Naive thymus-derived CD8-positive, alpha-beta T cell (primary cell): ENCODE data around the gene OGDH. TPM values are rescaled to one million over a fixed set of nuclear protein-coding genes. Genes with fewer than 3 reads are reported as not detected.
"Not testable (repeated sequence)": the region's sequence is repeated elsewhere in the genome, so short reads cannot be mapped to it uniquely, and the experiment has no call there.

ENCODE experiments used
- ATAC-seq, 2 donors: fragments of 150-1000 bp; cut with Tn5 transposase in 1 of 2; sonication (Bioruptor Pico), chemical (Tn5 transposase) in 1 of 2; 1 replicate in 1 of 2; 2 replicates in 1 of 2; pipeline ENCODE4 v1.10.0; 2021; ENCODE audit warnings: mild to moderate bottlenecking in 2 of 2, moderate library complexity in 2 of 2
- POLR2A ChIA-PET: fragments of 350-600 bp; sonication (Branson Sonifier 250); formaldehyde crosslinking; loops from one replicate; lab custom pipeline; 2021; ENCODE audit warnings: antibody characterized with exemption; lab: Charles Lee
- DNase-seq, 10 donors: peaks; one replicate each; pipeline versions ENCODE4 v3.0.0 to v3.0.0-alpha.2; 2020 to 2022
- H3K27ac Mint-ChIP-seq, 10 donors: one replicate each; pipeline ENCODE4 v1.8.0; 2020 to 2022; ENCODE audit warnings: mild to moderate bottlenecking in 10 of 10, mixed read lengths in 10 of 10, moderate library complexity in 4 of 10, inconsistent platforms in 1 of 10
- H3K27me3 Mint-ChIP-seq, 5 donors: one replicate each; pipeline ENCODE4 v1.8.0; 2021 to 2022; ENCODE audit warnings: mixed read lengths in 5 of 5
- H3K36me3 Mint-ChIP-seq, 3 donors: one replicate each; pipeline ENCODE4 v1.8.0; 2020 to 2022; ENCODE audit warnings: mixed read lengths in 3 of 3, mild to moderate bottlenecking in 2 of 3, inconsistent platforms in 1 of 3
- H3K4me1 Mint-ChIP-seq, 4 donors: one replicate each; pipeline ENCODE4 v1.8.0; 2021 to 2022; ENCODE audit warnings: mixed read lengths in 4 of 4
- H3K4me3 Mint-ChIP-seq, 10 donors: one replicate each; pipeline ENCODE4 v1.8.0; 2020 to 2022; ENCODE audit warnings: mild to moderate bottlenecking in 10 of 10, mixed read lengths in 10 of 10, moderate library complexity in 6 of 10, inconsistent platforms in 1 of 10
- H3K9me3 Mint-ChIP-seq, 9 donors: one replicate each; pipeline ENCODE4 v1.8.0; 2020 to 2022; ENCODE audit warnings: mixed read lengths in 9 of 9, mild to moderate bottlenecking in 3 of 9, inconsistent platforms in 1 of 9, moderate library complexity in 1 of 9
- polyA plus RNA-seq, 3 donors: library from polyadenylated mRNA; unstranded; fragments of 300-500 nt; fragmentation: Illumina TruSeq; gene quantifications; one replicate each; pipeline ENCODE4 v1.2.3, GENCODE V29; 2021
- total RNA-seq, 8 experiments: library from RNA in 2 of 8; stranded (reverse) in 2 of 8; gene quantifications; one replicate each; pipeline ENCODE4 v1.2.3 and lab custom pipeline; 2021 to 2026

The OGDH gene
- total RNA-seq, result 10 to 100 TPM; 66.0 to 67.5 TPM
- 10 to 100 TPM; 23.9 to 30.6 (median 25.6) TPM for polyA plus RNA-seq
- total RNA-seq (lab: John Stamatoyannopoulos, UW), result 57.6 to 158 (median 119) reads per million in 6 experiments

DNA sequence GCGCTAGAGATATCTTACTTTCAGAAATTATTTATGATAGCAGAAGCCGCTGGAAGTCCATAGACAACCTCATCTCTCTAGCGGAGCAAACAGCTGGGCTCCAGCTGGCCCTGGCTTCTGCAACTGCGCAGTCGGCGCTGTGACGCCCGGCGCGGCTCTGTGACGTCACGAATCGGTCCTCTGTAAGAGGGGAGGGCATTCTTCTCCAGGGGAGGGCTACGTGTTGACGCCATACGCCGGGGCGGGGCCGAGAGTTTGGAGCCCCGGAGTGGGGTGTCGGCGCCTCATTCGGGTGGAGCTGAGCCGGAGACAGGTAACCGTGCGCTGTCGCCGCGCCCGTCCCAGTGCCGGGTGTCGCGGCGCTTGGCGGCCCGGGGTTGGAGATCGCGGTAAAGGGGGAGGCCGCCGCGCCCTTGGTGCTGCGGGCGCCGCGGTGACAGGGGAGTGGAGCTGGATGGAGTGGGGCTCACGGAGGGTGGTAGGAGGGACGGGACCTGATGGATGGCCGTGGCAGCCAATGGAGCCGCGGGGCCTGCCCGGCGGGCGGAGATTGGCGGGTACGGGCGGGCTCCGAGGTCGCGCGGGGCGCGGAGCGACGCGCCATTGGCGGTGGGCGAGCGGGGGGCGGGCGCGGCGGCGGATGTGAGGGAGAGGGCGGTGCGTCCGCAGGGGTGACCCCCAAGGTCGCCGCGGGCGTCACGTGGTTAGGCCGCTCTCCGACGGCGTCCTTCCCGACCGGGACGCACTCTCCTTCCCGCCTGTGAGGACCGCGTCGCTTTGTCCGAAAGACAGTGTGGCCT lies at the start of gene OGDH:
Gene OGDH (plus strand): TSS at position 287 of the 800 bp plus-strand sequence. CDS start 17,717 bp downstream, outside the sequence.
- peak; percentile 97 to 100 (median 99) for DNase-seq
- Mint-ChIP-seq H3K36me3 (peaks cover 0 to 2% (median 0%) of the 10 kb centered on the region in 3 donors), H3K9me3 (no peaks in the 10 kb centered on the region), H3K27me3 (peaks cover 0 to 5% (median 0%) of the 10 kb centered on the region in 5 donors), H3K4me1 (peaks cover 11 to 52% (median 40%) of the 10 kb centered on the region in 4 donors), H3K27ac (peak within 1 kb of the TSS; percentile 96 to 100 (median 99)), H3K4me3 (peak within 1 kb of the TSS; percentile 92 to 100 (median 98))
- ATAC-seq, result peak; percentile 94 to 95
- POLR2A ChIA-PET, result interaction anchor here (0.5 to 3.9 kb wide), 37 partner anchors 8 to 680 kb away, joined by 3 to 47 read pairs (median 4); partner anchors contain the start of genes DDX56, H2AZ2, NUDCD3 and PPIA

DNA sequence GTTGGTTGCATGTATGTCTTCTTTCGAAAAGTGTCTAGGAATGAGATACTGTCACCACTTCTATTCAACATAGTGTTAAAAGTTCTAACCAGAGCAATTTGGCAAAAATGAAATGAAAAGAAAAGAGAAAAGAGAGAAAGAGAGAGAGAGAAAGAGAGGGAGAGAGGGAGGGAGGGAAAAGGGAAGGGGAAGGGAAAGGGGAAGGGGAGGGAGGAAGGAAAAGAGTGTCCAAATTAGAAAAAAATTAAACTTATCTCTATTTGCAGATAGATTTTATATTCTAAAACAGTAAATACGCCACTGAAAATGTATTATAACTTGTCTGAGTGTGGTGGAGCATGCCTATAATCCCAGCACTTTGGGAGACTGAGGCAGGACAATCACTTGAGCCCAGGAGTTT lies 48.9 kb upstream of the OGDH start:
- Mint-ChIP-seq H3K27ac (peak overlapping the region in 2 of 10 donors; percentile 35 to 67), H3K9me3 (no peaks in the 10 kb centered on the region), H3K27me3 (no peaks in the 10 kb centered on the region), H3K36me3 (no peaks in the 10 kb centered on the region), H3K4me1 (peaks cover 0 to 5% (median under 1%) of the 10 kb centered on the region in 4 donors), H3K4me3 (no peak overlapping the region)
- POLR2A ChIA-PET, result no interaction called here
- no peak for DNase-seq
- ATAC-seq, result no peak

DNA sequence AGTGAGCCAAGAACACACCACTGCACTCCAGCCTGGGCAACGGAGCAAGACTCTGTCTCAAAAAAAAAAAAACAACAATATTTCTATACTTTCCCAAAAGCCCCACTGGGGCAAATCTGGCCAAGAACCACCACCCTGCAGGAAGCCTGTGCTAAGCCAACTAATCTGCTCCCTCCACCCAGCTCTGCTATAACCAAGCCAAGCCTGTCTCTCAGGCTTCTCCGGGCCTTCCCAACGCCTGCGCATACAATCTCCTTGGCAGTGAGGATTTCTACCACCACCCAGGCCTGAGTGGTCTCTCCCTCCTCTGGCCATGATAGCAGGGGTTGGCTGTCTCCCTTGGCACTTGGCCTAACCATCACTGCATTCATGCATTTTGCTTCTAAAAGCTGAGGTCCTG lies 46.9 kb upstream of the OGDH start:
- Mint-ChIP-seq H3K9me3 (no peaks in the 10 kb centered on the region), H3K4me1 (peaks cover 0 to 7% (median under 1%) of the 10 kb centered on the region in 4 donors), H3K36me3 (peaks cover 0 to 6% (median 0%) of the 10 kb centered on the region in 3 donors), H3K27me3 (no peaks in the 10 kb centered on the region), H3K4me3 (no peak overlapping the region), H3K27ac (peak overlapping the region in 8 of 10 donors; percentile 15 to 86 (median 43))
- POLR2A ChIA-PET, result interaction anchor here (1.2 kb wide), 1 partner anchor 14 kb away, joined by 4 read pairs; the partner anchor contains the start of gene DDX56
- ATAC-seq, result no peak
- no peak for DNase-seq

DNA sequence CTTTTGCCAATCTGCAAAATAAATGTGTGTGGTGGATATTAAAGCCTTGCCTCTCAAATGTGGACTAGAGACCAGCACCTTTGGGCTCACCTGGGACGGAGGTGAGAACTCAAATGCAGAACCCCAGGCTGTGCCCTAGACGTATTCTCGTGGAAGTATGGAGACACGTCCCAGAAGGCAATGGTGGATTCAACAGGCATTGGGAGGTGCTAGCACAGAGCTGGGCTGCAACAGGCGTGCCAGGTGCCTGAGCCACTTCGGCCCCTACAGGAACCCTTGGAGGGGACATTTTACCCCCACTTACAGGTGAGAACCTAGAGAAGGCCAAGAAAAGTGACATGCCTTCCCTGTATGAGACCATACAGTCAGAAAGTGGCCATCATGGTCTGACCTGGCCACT lies 44.9 kb upstream of the OGDH start:
- H3K9me3 Mint-ChIP-seq, result no peaks in the 10 kb centered on the region

DNA sequence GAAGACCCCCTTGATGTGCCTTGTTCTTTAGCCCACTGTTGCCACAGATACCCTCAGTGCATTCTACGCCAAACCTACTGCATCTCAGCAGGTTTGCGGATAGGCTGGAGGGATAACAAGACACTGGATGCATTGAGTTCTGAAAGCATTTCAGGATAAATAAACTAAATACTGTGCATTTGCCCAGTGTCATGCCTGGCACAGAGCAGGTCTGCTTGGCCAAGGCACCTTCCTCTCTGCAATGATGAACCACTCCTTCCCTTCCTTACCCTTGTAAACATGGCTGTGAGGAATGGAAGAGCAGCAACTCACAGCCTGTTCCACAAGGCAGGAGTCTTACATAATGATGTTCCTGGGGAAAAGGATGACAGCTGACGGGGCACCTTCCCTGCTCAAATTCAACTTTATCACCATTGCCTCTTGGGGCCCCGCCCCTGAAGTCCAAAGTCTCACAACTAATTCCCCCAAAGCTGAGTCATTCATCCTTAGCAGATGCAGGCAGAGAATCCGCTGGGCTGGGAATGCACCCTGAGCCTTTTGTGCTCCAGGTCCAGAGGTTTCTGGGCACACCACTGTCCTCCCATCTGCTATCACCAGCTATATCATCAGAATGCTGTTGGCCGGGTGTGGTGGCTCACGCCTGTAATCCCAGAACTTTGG lies 44.3 kb upstream of the OGDH start:
- Mint-ChIP-seq H3K4me3 (no peak overlapping the region), H3K27ac (peak overlapping the region in 2 of 10 donors; percentile 38 to 56), H3K36me3 (peaks cover 0 to 29% (median under 1%) of the 10 kb centered on the region in 3 donors), H3K27me3 (no peaks in the 10 kb centered on the region), H3K9me3 (no peaks in the 10 kb centered on the region), H3K4me1 (peaks cover 5 to 11% (median 9%) of the 10 kb centered on the region in 4 donors)
- POLR2A ChIA-PET, result interaction anchor here (2.4 kb wide), 1 partner anchor 9 kb away, joined by 6 read pairs; no protein-coding TSS in a partner anchor
- DNase-seq (no peak), ATAC-seq (no peak)

More for the DNA sequence above, 44.9 kb upstream of the OGDH start:
- Mint-ChIP-seq H3K4me3 (no peak overlapping the region), H3K4me1 (peaks cover 5 to 11% (median 7%) of the 10 kb centered on the region in 4 donors), H3K36me3 (peaks cover 0 to 23% (median 0%) of the 10 kb centered on the region in 3 donors), H3K27ac (peak overlapping the region in 6 of 10 donors; percentile 9 to 55 (median 44)), H3K27me3 (no peaks in the 10 kb centered on the region)
- POLR2A ChIA-PET, result interaction anchor here (2.4 kb wide), 1 partner anchor 9 kb away, joined by 6 read pairs; no protein-coding TSS in a partner anchor
- DNase-seq (no peak), ATAC-seq (no peak)

DNA sequence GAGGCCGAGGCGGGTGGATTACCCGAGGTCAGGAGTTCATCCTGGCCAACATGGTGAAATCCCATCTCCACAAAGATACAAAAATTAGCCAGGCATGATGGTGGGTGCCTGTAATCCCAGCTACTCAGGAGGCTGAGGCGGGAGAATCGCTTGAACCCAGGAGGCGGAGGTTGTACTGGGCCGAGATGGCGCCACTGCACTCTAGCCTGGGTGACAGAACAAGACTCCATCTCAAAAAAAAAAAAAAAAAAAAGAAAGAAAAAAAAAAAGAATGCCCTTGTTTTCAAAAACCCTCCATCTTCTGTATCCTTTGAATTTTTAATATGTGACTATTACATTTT lies 43.8 kb upstream of the OGDH start:
- Mint-ChIP-seq H3K27ac (peak overlapping the region in 2 of 10 donors; percentile 40 to 56), H3K4me1 (peaks cover 7 to 11% (median 10%) of the 10 kb centered on the region in 4 donors), H3K36me3 (peaks cover 0 to 34% (median 5%) of the 10 kb centered on the region in 3 donors)
- H3K27me3 Mint-ChIP-seq, POLR2A ChIA-PET, ATAC-seq, H3K4me3 Mint-ChIP-seq, DNase-seq, H3K9me3 Mint-ChIP-seq: not testable (repeated sequence)

DNA sequence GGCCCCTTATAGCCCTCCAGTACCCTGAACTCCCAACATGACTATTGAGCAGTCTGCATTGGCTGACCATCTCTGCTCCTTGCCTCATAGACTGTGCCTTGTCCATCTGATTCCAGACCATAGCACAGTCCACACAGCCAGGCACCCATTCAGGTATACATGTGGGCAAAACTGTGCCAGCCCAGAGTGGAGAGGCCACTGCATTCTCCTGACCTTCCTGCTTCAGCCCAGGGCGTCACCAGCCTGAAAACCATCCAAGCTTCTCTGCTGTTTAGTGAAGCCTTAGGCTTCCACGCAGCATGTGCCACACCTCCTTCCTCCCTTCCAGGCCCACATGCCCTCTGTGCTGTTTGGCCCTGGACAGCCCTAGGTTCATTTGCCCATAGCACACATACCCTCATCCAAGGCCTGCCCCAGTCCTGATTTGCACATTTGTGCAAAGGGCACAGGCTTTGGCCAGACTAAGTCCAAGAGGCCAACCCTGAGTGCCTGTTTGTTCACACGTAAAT lies 43.2 kb upstream of the OGDH start:
- H3K27me3 Mint-ChIP-seq, result no peaks in the 10 kb centered on the region
- H3K27ac Mint-ChIP-seq, result peak overlapping the region in 9 of 10 donors; percentile 40 to 89 (median 72)
- no peak overlapping the region for H3K4me3 Mint-ChIP-seq
- H3K4me1 Mint-ChIP-seq, result peaks cover 8 to 11% (median 10%) of the 10 kb centered on the region in 4 donors
- POLR2A ChIA-PET, result interaction anchor here (0.9 kb wide), 1 partner anchor 73 kb away, joined by 3 read pairs; the partner anchor contains the start of gene NUDCD3
- ATAC-seq (no peak), DNase-seq (no peak)
- H3K36me3 Mint-ChIP-seq, result peaks cover 0 to 40% (median 7%) of the 10 kb centered on the region in 3 donors
- H3K9me3 Mint-ChIP-seq, result no peaks in the 10 kb centered on the region

- no peak for DNase-seq
- POLR2A ChIA-PET, result interaction anchor here (0.6 to 2.9 kb wide), 6 partner anchors 10 to 143 kb away, joined by 3 to 13 read pairs (median 5); partner anchors contain the start of genes DDX56 and NUDCD3
- peaks cover 8 to 13% (median 11%) of the 10 kb centered on the region in 4 donors for H3K4me1 Mint-ChIP-seq
- no peaks in the 10 kb centered on the region for H3K9me3 Mint-ChIP-seq
- H3K27me3 Mint-ChIP-seq, result no peaks in the 10 kb centered on the region
- H3K27ac Mint-ChIP-seq, result peak overlapping the region in 5 of 10 donors; percentile 59 to 89 (median 66)
- H3K4me3 Mint-ChIP-seq, result no peak overlapping the region
- no peak for ATAC-seq
- H3K36me3 Mint-ChIP-seq, result peaks cover 0 to 54% (median 7%) of the 10 kb centered on the region in 3 donors
Observed at GRCh38 chr7:44564606-44565005, 41.8 kb upstream of the OGDH start.

DNA sequence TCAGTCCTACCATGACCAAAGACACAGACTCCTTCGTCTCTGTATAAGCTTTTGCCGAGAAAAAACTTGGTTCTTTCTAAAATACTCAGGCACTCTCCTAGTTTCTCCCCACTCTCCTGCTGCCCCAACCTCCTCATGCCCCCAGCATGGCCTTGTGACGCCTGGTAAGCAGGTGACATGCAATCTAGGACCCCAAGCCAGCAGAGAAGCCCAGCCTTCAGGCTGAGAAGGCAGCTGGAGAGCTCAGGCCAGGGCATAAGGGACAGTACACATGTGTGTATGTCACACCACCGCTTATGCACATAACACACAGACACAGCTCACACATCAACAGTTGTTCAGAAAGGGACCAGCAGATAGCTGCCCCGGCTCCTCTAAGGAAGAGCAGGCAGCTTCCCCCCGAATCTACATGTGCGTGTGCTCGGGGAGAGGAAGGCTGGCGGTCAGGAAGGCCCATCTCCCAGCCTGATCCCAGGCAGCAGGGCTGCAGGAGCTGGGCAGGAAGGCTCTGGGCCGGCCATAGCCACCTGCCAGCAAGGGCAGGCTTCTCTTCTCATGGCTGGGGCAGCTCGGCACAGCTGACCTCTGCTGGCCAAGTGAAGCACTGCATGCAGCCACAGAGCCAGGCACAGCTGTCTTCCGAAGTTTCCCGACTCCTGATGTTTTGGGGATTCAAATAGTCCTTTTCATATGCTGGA lies 41.2 kb upstream of the OGDH start:
- Mint-ChIP-seq H3K27ac (peak overlapping the region in 9 of 10 donors; percentile 61 to 86 (median 81)), H3K27me3 (no peaks in the 10 kb centered on the region), H3K36me3 (peaks cover 0 to 60% (median 12%) of the 10 kb centered on the region in 3 donors)

DNA sequence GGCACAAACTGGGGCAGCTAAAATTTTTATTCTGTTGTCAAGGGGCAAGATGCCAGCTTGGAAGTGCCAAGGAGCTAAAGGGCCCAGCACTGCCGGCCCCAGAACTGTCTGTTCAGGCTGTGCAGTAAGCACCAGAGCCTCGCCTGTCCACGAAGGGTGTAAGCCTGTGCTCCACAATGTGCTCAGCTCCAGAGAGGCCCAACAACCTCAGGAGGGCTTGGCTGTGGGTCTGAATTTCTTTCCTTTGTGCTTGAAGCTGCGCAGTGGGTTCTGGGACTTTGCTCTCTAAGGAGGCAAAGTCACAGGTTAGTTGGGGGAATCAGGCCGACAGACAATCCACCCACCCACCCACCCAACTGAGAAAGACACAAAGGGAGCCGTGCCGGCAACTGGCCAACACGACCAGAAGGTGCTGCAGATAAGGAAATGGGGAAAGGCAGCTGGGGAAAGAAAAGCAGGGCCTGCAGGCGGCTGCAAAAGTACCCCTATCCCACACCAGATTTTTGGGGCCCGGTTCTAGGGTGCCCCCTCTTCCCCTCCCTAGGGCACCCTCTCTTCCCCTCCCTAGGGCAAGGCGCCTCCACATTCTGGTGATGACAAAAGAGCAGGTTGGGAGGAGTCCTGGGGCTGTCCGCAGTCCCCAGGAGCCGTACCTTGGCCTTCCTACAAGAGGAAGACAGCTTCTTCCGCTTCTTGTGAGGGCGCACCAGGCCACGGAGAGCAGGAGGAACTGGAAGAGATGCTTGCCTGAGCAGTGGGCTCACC lies 40.5 kb upstream of the OGDH start:
- POLR2A ChIA-PET, result interaction anchor here (0.6 to 2.9 kb wide), 9 partner anchors 9 to 325 kb away, joined by 3 to 13 read pairs (median 4); partner anchors contain the start of genes DDX56, NUDCD3 and TMED4
- no peaks in the 10 kb centered on the region for H3K9me3 Mint-ChIP-seq
- H3K4me3 Mint-ChIP-seq, result no peak overlapping the region
- peaks cover 8 to 16% (median 10%) of the 10 kb centered on the region in 4 donors for H3K4me1 Mint-ChIP-seq
- H3K36me3 Mint-ChIP-seq, result peaks cover 0 to 68% (median 13%) of the 10 kb centered on the region in 3 donors
- no peak for DNase-seq
- peak; percentile 38 to 42 for ATAC-seq
- peak overlapping the region in 8 of 10 donors; percentile 55 to 86 (median 82) for H3K27ac Mint-ChIP-seq
- no peaks in the 10 kb centered on the region for H3K27me3 Mint-ChIP-seq

More for the DNA sequence above, 41.2 kb upstream of the OGDH start:
- ATAC-seq (peak; percentile 87 to 89), DNase-seq (peak; percentile 18 to 77 (median 58))
- H3K4me1 Mint-ChIP-seq, result peaks cover 8 to 13% (median 11%) of the 10 kb centered on the region in 4 donors
- H3K4me3 Mint-ChIP-seq, result no peak overlapping the region
- POLR2A ChIA-PET, result interaction anchor here (0.6 to 2.9 kb wide), 8 partner anchors 10 to 324 kb away, joined by 3 to 13 read pairs (median 4); partner anchors contain the start of genes DDX56 and NUDCD3
- H3K9me3 Mint-ChIP-seq, result no peaks in the 10 kb centered on the region
